NCI-H226 (cell line): ENCODE data around the gene LRRC46.

ENCODE experiments used
- DNase-seq: peaks from one replicate; pipeline ENCODE4 v3.0.0-alpha.2; 2015

The LRRC46 gene

GRCh38 chr17:47853616-47854015, 22.1 kb downstream of the LRRC46 start:
- DNase-seq = no peak

GRCh38 chr17:47855737-47856136, 24.3 kb downstream of the LRRC46 start:
- no peak for DNase-seq

- DNase-seq = no peak
Measured at GRCh38 chr17:47856830-47857229, 25.4 kb downstream of the LRRC46 start.

- DNase-seq = no peak
Measured at GRCh38 chr17:47857551-47858455, 26.3 kb downstream of the LRRC46 start.

GRCh38 chr17:47860386-47860785, 28.9 kb downstream of the LRRC46 start:
- no peak for DNase-seq

GRCh38 chr17:47862621-47863440, 31.4 kb downstream of the LRRC46 start:
- peak; percentile 84 for DNase-seq

GRCh38 chr17:47864791-47865216, 33.3 kb downstream of the LRRC46 start:
- DNase-seq = no peak

GRCh38 chr17:47866941-47867340, 35.5 kb downstream of the LRRC46 start:
- DNase-seq = no peak

- DNase-seq = no peak
Measured at GRCh38 chr17:47867813-47868533, 36.5 kb downstream of the LRRC46 start.

GRCh38 chr17:47869114-47869513, 37.6 kb downstream of the LRRC46 start:
- DNase-seq = no peak

- no peak for DNase-seq
Measured at GRCh38 chr17:47870056-47870455, 38.6 kb downstream of the LRRC46 start.

GRCh38 chr17:47871048-47871447, 39.6 kb downstream of the LRRC46 start:
- no peak for DNase-seq

GRCh38 chr17:47872019-47872650, 40.7 kb downstream of the LRRC46 start:
- no peak for DNase-seq

- peak; percentile 43 for DNase-seq
Measured at GRCh38 chr17:47872651-47873161, 41.2 kb downstream of the LRRC46 start.

GRCh38 chr17:47873200-47874090, 42.0 kb downstream of the LRRC46 start:
- no peak for DNase-seq

- peak; percentile 64 for DNase-seq
Measured at GRCh38 chr17:47875011-47875985, 43.8 kb downstream of the LRRC46 start.

GRCh38 chr17:47877368-47878034, 46.0 kb downstream of the LRRC46 start:
- DNase-seq = no peak

- DNase-seq = peak; percentile 9
Measured at GRCh38 chr17:47878203-47879027, 46.9 kb downstream of the LRRC46 start.
